GM06990 (cell line): Measurements from ENCODE around the gene ERC1.

Experiments used
- DNase-seq: peaks from one replicate; pipeline ENCODE4 v3.0.0-alpha.2; 2011; ENCODE audit not compliant: insufficient read length; ENCODE audit errors: extremely low read depth
- H3K27me3 ChIP-seq: replicated peaks from 2 replicates; pipeline ENCODE4 v1.6.0; 2011; ENCODE audit warnings: low read length; ENCODE audit not compliant: control insufficient read depth, insufficient read depth
- H3K36me3 ChIP-seq: 2 replicates; pipeline ENCODE4 v1.5.1; 2011; ENCODE audit warnings: low read length; ENCODE audit not compliant: control insufficient read depth, insufficient read depth
- H3K4me3 ChIP-seq: replicated peaks from 2 replicates; pipeline ENCODE4 v1.5.1; 2011; ENCODE audit warnings: low read depth, mild to moderate bottlenecking, control low read depth, low read length
- TF ChIP-seq, protein P1 (sequence below): IDR thresholded peaks from 2 replicates; pipeline ENCODE4 v1.5.1; 2011; ENCODE audit warnings: low read length, control low read depth, mild to moderate bottlenecking, inconsistent platforms; ENCODE audit not compliant: insufficient read depth, poor library complexity, severe bottlenecking

The ERC1 gene

DNA sequence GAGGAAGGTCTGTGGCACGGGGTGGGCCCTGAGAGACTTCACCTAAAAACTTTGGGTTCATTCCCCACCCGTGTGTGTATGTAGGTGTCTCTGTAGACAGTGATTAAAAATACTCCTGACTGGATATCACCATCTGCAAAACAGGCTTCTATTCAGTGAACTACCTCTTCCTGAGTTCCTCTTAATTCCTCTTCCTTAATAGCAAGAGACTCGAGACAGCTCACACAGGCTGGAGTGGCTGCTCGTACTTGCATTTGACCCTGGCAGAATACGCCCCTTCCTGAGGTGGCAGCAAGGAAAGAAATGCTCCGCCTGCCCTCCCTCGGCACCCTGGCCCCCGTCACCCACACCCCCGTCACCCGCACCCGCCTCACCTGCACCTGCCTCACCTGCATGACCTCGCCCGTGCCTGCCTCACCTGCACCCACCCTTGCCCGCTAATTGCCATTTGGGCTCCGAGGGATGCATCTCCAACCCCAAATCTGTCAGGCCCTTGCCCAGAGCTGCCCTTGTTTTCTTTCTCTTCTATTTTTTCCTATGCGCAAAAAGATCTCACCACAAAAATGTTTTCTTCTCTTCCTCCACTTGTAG lies 513.4 kb downstream of the ERC1 start:
- Histone ChIP-seq H3K27me3 (no peaks in the 10 kb centered on the region; the same call in 1 of the 2 replicates), H3K36me3 (no peaks in the 10 kb centered on the region), H3K4me3 (no peak overlapping the region)
- TF ChIP-seq, protein P1, sequence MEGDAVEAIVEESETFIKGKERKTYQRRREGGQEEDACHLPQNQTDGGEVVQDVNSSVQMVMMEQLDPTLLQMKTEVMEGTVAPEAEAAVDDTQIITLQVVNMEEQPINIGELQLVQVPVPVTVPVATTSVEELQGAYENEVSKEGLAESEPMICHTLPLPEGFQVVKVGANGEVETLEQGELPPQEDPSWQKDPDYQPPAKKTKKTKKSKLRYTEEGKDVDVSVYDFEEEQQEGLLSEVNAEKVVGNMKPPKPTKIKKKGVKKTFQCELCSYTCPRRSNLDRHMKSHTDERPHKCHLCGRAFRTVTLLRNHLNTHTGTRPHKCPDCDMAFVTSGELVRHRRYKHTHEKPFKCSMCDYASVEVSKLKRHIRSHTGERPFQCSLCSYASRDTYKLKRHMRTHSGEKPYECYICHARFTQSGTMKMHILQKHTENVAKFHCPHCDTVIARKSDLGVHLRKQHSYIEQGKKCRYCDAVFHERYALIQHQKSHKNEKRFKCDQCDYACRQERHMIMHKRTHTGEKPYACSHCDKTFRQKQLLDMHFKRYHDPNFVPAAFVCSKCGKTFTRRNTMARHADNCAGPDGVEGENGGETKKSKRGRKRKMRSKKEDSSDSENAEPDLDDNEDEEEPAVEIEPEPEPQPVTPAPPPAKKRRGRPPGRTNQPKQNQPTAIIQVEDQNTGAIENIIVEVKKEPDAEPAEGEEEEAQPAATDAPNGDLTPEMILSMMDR, result no peak
- DNase-seq, result no peak

DNA sequence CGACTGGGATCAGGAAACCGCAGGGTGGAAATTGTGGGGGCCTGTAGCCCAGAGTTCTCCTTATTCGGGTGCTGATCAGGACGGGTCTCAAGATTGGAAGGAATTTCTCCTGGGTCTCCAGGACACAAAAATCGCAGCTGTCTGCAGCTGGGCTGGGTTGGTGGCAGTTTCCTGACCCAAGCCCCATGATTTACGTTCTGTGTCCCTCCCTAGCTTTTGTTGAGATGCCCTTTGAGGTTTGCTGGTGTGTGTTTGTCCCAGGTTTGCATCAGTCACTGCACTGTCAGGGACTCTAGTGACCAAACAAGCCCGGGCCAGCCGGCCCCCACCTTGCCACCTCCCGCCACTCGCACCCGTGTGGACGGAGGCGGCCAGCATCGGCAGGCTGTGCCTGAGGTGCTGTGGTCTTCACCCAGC lies 513.9 kb downstream of the ERC1 start:
- Histone ChIP-seq H3K4me3 (no peak overlapping the region), H3K36me3 (no peaks in the 10 kb centered on the region), H3K27me3 (no peaks in the 10 kb centered on the region; the same call in 1 of the 2 replicates)
- DNase-seq, result no peak
- TF ChIP-seq, protein P1, result no peak

DNA sequence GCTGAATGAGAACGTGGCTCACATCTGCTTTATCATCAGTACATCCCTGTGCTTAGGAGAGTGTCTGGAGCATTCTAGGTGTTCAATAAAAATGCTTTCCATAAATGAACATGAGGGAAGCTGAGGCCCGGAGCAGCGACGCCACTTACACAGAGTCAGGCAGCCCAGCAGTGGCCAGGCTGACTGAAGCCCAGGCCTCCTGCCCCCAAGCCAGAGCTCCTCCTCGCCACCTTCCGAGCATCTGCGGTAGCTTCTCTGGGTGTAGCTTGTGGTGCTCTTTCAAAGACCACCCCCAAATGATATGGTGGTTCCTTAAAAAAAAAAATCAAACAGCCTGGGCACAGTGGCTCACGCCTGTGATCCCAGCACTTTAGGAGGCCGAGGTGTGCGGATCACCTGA lies 514.6 kb downstream of the ERC1 start:
- no peak overlapping the region for H3K4me3 ChIP-seq
- no peak for DNase-seq
- TF ChIP-seq, protein P1, result no peak

DNA sequence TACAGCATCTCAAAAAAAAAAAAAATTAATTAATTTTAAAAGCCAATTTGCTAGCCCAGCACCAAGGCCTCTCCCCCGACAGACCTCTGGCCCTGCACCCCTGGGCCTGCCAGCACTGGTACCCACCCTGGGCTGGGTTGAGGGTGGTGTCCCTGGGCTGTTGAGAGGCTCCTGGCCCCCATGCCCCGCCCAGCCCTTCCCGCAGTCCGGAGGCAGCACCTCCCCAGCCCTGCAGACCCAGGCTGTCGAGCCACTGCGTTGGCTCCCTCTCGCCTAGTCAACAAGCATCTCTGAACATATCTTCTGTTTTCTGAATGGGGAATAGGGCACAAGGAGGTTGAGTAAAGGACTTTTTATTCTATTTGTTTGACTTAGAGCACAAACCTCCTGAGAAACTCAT lies 516.3 kb downstream of the ERC1 start:
- TF ChIP-seq, protein P1, result no peak
- Histone ChIP-seq H3K4me3 (no peak overlapping the region), H3K36me3 (no peaks in the 10 kb centered on the region), H3K27me3 (no peaks in the 10 kb centered on the region; the same call in 1 of the 2 replicates)
- no peak for DNase-seq

More for the DNA sequence above, 514.6 kb downstream of the ERC1 start:
- no peaks in the 10 kb centered on the region for H3K36me3 ChIP-seq
- no peaks in the 10 kb centered on the region; the same call in 1 of the 2 replicates for H3K27me3 ChIP-seq

DNA sequence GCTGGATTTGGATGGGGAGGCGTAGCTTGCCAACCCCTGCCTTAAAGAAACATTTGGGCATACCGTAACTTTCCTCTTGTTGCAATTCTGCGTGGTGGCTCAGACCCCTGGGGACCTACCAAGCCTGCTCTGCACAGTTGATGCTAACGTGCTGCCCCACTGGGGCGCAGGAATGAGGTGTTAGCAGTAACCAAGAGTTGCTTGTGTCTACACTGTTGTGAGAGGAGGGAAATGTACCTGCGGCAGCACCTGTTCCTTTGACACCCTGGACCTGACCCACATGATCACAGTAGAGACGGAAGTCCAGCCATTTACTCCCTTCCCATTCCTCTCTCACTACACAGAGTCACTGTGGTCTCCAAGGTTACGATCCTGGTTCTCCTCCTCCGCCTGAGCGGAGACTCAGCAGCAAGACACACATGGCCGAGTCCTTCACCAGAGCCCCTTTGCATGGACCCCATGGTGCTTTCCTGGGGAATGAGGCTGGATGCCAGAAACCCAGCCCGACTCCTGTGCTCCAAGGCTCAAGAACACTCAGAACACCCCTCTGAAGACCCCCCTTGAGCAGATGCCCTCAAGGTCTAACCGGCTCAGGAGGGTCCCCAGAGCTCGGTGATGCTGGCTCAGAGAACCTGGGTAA lies 518.5 kb downstream of the ERC1 start:
- TF ChIP-seq, protein P1, result no peak
- Histone ChIP-seq H3K27me3 (no peaks in the 10 kb centered on the region; the same call in 1 of the 2 replicates), H3K36me3 (no peaks in the 10 kb centered on the region), H3K4me3 (no peak overlapping the region)
- no peak for DNase-seq
